SH-SY5Y (cell line): Measurements from ENCODE around the gene LY6G5C.

Source experiments
- GATA2 ChIP-seq: IDR thresholded peaks from 2 replicates; pipeline ENCODE4 v1.6.1; 2011; ENCODE audit warnings: mild to moderate bottlenecking, low read depth, low read length
- GATA3 ChIP-seq: IDR thresholded peaks from 2 replicates; pipeline ENCODE4 v1.6.1; 2011; ENCODE audit warnings: low read depth, mild to moderate bottlenecking, low read length, moderate library complexity

The LY6G5C gene

GRCh38 chr6:31664790-31665500 is 15.9 kb downstream of the LY6G5C start, which contains the start of gene GPANK1:
GPANK1 (minus strand) TSS chr6:31664997; CDS start chr6:31664478, 519 bp downstream.
- TF ChIP-seq GATA3 (no peak), GATA2 (no peak)

- TF ChIP-seq GATA2, result no peak
- TF ChIP-seq GATA3, result no peak
Observed at GRCh38 chr6:31663961-31664789, 16.7 kb downstream of the LY6G5C start.

GRCh38 chr6:31663126-31663960 is 17.5 kb downstream of the LY6G5C start:
- TF ChIP-seq GATA2, result no peak
- TF ChIP-seq GATA3, result no peak

GRCh38 chr6:31662124-31662723 is 18.6 kb downstream of the LY6G5C start:
- TF ChIP-seq GATA2 (no peak), GATA3 (no peak)

- no peak for TF ChIP-seq GATA3
- no peak for TF ChIP-seq GATA2
Observed at GRCh38 chr6:31661262-31662123, 19.4 kb downstream of the LY6G5C start.

- no peak for TF ChIP-seq GATA2
- no peak for TF ChIP-seq GATA3
Observed at GRCh38 chr6:31660381-31661261, 20.2 kb downstream of the LY6G5C start, which contains the start of gene C6orf47. C6orf47 (minus strand) TSS chr6:31660778; CDS start chr6:31659947, 831 bp downstream.

- no peak for TF ChIP-seq GATA2
- no peak for TF ChIP-seq GATA3
Observed at GRCh38 chr6:31659649-31660380, 21.1 kb downstream of the LY6G5C start.

GRCh38 chr6:31658983-31659648 is 21.8 kb downstream of the LY6G5C start:
- TF ChIP-seq GATA3 (no peak), GATA2 (no peak)

GRCh38 chr6:31658158-31658688 is 22.6 kb downstream of the LY6G5C start:
- no peak for TF ChIP-seq GATA3

GRCh38 chr6:31657406-31658157 is 23.3 kb downstream of the LY6G5C start:
- no peak for TF ChIP-seq GATA2
- TF ChIP-seq GATA3, result no peak
